Activated CD4-positive, alpha-beta T cell treated with anti-CD3 and anti-CD28 coated beads for 24 hours (primary cell): Measurements from ENCODE around the gene RAD51B.

Experiments used
- DNase-seq, 2 donors: peaks; one replicate each; pipeline ENCODE4 v3.0.0-alpha.2; 2020; ENCODE audit warnings: low read depth in 2 of 2

Gene RAD51B

DNA sequence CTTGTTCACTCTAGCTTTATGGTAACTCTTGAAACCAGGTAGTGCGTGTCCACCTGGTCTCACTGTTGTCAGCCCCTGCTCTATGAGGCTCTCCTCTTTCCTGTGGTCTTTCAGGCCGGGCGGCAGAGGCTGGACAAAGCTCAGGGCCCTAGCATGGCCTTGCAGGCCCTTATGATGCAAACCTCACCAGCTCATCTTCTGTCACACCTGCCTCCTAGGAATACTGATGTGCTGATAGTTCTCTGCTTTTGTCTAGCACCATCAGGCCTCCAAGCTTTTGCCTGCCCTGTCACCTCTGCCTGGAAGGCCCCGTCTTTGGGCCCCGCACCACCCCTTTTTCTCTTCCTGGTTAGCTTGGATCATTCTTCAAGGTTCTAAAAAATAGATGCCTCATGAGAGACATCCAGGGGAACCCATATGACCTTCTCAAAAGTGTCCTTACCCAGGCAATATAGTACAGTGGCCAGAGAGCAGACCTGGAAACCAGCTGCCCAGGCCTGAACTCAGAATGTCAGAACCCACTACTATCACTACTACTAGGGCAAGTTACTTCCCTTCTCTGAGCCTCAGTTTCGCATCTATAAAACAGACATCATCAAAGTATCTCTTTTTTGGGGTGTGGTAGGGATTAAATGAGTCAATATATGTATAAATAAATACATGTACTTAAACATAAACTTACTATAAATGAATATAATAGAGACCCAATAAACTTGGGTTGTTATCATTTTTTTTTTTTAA is 881.6 kb downstream of the RAD51B start:
- DNase-seq: no peak

GRCh38 chr14:68702135-68702534 is 882.6 kb downstream of the RAD51B start:
- DNase-seq: no peak

DNA sequence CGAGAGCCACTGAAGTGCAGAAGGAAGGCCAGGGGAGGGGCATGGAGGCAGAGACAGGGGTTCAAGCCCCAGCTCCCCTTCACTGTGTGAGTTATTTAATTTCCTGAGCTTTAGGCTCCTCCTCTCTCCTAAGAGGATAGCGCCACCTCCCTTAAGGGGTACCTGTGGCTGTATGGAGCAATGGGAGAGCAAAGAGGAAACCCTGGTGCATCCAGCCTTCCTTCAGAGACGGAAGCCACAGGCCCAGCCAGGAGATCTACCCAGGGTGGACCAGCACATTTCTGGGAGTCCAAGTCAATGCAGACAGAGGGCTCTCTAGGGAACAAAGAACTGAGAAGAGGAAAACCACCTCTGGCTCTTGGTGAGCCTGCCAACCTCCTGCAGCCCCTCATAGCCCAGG is 883.0 kb downstream of the RAD51B start:
- DNase-seq: no peak

GRCh38 chr14:68703093-68703492 is 883.5 kb downstream of the RAD51B start:
- peak in 1 of 2 donors; percentile 15 for DNase-seq

DNA sequence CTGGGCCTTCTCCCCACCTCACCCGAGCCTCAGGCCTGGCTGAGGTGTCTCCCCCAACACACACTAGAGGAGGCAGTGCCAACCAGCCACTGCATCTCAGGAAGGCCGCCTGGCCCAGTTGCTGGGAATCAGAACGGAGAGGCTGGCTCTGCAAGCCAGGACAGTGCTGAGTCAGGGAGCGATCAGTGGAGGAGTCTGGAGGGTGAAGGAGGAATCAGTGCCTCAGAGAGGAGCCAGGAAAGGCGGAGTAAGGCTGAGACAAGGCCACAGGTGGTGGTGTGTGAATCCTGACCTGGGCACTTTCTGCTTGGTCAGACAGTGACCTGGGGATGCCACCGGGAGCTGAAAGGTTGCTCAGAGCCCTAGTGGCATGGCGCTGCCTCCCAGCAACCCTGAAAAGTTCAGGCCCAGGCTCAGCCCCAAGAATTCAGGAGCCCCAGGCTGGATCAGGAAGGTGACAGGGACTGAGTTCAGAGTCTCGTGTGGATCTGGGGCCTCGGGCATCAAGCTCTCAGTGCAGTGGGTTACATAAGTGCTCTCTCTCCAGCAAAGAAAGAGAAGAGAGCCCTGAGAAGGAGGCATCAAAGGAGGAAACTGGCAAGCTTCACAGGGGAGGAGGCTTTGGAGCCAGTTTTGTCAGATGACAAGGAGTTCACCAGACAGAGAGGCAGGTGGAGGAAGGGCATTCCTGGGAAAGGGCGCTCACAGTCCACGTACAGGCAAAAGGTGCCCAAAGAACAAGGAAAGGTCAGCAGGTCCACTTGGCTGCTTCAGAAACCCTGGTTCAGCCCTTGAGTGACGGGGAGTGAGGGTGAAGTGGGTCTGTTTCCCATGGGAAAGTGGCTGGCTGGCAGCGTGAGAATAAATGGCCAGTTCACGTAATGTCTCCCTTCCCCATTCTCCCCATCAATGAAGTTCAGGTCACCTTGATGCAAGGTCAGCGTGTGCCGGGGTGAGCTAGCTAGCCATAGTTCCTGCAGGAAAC is 885.4 kb downstream of the RAD51B start:
- no peak for DNase-seq

- no peak for DNase-seq
Observed at GRCh38 chr14:68705741-68706283, 886.2 kb downstream of the RAD51B start.

DNA sequence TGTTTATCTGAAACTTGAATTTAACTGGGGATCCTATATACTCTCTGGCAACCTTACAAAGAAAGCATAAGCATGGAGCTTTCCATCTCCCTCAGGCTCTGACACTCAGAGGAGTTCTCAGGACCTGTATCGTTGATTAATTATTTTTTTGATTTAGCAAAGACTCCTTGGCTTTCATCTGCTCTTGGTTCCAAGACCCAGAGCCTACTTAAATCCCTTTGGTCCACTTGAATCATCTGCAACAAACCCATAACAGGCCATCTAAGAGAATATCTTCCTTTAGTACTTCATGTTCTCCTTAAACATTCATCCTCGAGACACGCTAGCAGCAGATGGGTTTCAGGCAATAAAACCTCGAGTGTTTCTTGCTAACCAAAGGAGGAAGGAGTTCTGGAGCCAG is 887.9 kb downstream of the RAD51B start:
- no peak for DNase-seq

DNA sequence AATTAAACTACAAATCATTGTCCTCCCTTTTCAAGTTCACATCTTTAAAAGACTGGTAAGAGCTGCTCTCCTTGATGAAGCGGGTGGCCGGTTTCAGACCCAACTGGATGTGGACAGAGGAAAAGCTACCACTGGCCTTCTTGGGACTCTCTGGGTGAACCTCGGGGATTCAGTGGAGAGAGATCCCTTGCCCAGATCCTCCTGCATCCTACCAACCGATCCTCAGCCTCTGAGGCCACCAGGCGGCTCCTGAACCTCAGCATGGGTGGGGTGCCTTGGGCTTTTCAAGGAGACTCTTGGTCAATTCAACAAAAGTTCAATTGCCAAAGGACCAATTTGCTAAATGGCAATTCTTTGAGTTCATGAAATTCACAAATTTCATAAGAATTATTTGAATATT is 888.8 kb downstream of the RAD51B start:
- no peak for DNase-seq

DNA sequence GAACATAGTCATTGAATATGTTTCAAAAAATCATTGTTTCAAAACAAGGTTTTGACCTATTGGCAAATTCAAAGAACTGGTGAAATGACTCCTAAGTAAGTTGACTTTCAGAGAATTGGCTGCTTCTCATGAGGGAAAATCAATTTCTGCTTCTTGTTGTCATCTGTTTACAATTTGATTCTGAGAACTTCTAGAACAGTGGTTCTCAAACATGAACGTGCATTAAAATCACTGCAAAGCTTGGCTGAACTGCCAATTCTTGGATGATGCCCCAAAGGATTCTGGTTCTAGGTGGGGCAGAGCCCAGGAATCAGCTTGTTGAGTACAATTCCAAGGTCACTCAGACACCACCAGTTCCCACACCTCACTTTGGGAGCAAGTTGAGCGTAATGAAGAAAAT is 889.4 kb downstream of the RAD51B start:
- DNase-seq: no peak

- no peak for DNase-seq
Observed at GRCh38 chr14:68710776-68711175, 891.2 kb downstream of the RAD51B start.

DNA sequence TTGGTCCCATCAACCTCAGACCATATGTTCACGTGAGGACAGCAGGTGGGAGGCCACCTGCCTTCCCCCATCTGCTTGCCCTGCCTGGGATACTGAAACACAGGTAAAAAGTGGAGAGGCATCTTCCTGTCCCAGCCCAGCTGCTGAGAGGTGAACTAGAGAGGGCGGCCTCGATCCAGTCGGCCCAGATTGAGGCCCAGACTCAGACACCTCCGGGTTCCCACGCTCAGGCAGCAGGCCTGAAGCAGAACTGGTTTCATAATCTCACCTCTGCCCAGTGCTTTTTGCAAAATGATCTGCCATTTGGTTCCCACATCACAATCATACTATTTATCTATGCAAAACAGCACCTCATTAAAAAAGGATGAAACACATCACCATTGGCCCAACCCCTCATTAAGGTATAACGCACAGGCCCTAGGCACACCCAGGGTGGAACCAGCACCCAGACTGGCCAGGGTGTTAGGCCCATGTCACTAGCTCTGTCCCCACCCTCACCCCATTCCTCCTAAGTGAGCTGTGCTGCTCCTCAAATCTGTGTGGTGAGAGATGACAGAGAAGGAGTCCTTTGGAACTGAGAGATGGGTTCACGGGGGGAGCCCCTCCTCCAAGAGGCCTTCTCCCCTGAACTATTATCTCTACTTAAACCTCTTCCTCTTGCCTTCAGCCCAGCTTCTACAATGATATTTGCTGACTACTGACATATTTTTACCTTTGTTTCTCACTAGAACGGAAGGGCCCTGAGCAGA is 892.2 kb downstream of the RAD51B start:
- no peak for DNase-seq

GRCh38 chr14:68712703-68713370 is 893.3 kb downstream of the RAD51B start:
- DNase-seq: no peak

DNA sequence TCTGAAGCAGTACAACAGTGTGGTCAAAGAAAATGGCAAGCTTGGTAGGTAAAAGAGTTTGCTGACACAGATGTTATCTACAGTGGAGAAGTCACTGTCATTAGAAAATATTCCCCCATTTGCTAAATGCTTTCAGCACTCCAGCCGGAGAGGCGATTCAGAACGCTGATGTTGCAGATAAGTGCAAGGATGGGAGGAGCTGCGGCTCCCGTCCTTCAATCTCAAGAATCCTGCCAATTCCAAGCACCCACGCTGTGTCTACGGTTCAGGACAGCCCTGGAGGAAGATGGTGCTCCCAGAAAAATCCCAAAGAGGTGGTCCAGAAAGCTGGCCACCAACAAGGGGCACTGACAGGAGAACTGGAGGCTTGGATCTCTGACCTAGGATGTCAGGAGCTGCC is 894.2 kb downstream of the RAD51B start:
- no peak for DNase-seq

- no peak for DNase-seq
Observed at GRCh38 chr14:68714991-68715924, 895.7 kb downstream of the RAD51B start.

- no peak for DNase-seq
Observed at GRCh38 chr14:68716698-68717097, 897.1 kb downstream of the RAD51B start.

- no peak for DNase-seq
Observed at GRCh38 chr14:68718023-68718990, 898.7 kb downstream of the RAD51B start.

- no peak for DNase-seq
Observed at GRCh38 chr14:68719634-68720384, 900.2 kb downstream of the RAD51B start.

DNA sequence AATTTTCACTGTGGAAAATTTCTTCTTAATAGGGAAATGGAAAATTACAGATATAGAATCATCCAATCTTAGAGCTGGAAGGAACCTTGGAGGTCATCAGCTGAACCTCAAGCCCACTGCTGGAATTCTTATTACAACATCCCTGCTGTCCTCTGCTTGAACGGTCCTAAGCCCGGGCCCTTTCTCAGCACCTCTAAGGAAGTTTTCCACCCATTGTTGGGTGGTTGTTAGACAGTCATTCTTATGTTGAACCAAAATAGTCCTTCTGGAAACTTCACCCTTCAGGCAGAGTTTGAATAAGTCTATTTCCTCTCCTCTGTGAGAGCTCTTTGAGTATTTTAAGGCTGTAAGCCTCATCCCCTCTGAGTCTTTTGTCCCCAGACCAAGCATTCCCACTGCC is 902.6 kb downstream of the RAD51B start:
- DNase-seq: no peak
